Measurements from ENCODE around the gene ATMIN. TPM values are rescaled to one million over a fixed set of nuclear protein-coding genes. Genes with fewer than 3 reads are reported as not detected.
A peak's percentile ranks its signal among the peaks of the same experiment; 100 is the strongest.

ATMIN gene
- total RNA-seq, 1 donor from 2014 or later: 41.3 TPM

GRCh38 chr16:81006211-81006812 lies 29.3 kb upstream of the ATMIN start:
- Histone ChIP-seq H3K36me3 (ENCODE audit: control insufficient read depth, insufficient read depth, low read length) (no peaks in the 10 kb centered on the region), H3K4me3 (ENCODE audit: low read depth, low read length) (peak overlapping the region; percentile 94), H3K27me3 (ENCODE audit: control insufficient read depth, insufficient read depth, low read length) (no peaks in the 10 kb centered on the region)
- TF ChIP-seq CTCF (IDR thresholded peaks at IDR 0.05; ENCODE audit: insufficient read depth, low read length, severe bottlenecking): no peak
- peak; percentile 31 for DNase-seq (ENCODE audit: low read depth)
- no peak for FAIRE-seq

DNA sequence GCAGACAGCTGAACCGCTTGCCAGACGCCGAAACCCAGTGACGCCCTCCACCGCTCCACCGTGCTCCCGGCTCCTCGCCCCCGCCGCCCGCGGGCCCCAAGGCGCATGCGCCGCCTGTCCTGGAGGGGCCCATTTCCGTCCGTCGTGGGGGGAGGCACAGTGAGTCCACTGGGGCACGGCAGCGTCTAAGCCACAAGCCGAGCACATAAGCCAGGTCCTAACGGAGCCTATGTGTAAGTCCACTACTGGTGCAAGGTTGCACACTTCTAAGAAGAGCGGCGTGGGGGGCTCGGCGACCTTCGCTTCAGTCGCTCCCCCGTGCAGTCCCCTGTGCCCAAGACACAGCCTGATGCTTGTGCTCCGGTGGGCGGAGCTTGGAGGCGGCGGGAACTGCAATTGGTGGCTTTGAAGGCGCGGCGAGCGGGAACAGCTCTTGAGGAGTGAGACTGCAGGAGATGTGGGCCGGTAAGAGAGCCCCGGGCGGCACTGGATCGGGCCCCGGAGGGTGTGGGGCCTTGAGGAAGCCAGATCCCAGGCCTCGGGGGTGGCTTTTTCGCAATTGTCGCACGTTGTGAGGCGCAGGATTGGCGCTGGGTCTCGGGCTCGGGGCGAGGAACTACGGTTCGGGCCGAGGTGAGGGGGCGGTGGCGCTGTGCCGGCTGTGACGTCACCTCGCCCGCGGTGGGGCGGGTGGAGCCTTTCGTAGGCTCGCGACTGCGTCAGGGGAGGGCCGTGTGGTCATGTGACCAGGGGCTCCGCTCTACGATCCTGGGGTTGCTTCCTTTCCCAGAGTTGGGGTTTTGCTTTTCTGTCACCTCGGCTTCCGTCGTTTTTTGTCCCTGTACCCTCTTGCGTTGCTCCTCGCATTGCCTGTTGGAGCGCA lies 28.6 kb upstream of the ATMIN start, which contains the start of the genes CENPN and CMC2:
Gene CENPN, plus strand, starts transcription at position 402 of the 883 bp plus-strand sequence. CDS start 4,726 bp downstream, outside the sequence.
Gene CMC2, minus strand, starts transcription at position 73 of the 883 bp plus-strand sequence. CDS start 9,491 bp downstream, outside the sequence.
- DNase-seq (ENCODE audit: low read depth): peak; percentile 94
- Histone ChIP-seq H3K27me3 (ENCODE audit: control insufficient read depth, insufficient read depth, low read length) (no peaks in the 10 kb centered on the region), H3K36me3 (ENCODE audit: control insufficient read depth, insufficient read depth, low read length) (no peaks in the 10 kb centered on the region), H3K4me3 (ENCODE audit: low read depth, low read length) (peak within 1 kb of the TSS; percentile 94)
- TF ChIP-seq CTCF (IDR thresholded peaks at IDR 0.05; ENCODE audit: insufficient read depth, low read length, severe bottlenecking): no peak
- FAIRE-seq: no peak

DNA sequence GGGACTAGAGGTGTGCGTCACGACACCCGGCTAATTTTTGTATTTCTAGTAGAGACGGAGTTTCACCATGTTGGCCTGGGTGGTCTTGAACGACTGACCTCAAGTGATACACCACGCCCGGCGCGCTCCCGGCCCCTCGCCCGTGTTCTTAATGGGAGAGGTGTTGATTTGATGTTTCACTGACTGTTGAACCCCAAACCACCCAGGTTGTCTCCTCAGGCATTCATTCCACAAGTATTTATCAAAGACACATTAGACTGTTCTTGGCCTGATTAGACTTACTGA lies 27.2 kb upstream of the ATMIN start:
- FAIRE-seq: no peak
- DNase-seq (ENCODE audit: low read depth): no peak
- Histone ChIP-seq H3K27me3 (ENCODE audit: control insufficient read depth, insufficient read depth, low read length) (no peaks in the 10 kb centered on the region), H3K4me3 (ENCODE audit: low read depth, low read length) (peak overlapping the region; percentile 94), H3K36me3 (ENCODE audit: control insufficient read depth, insufficient read depth, low read length) (peaks cover 2% of the 10 kb centered on the region)
- no peak for TF ChIP-seq CTCF (IDR thresholded peaks at IDR 0.05; ENCODE audit: insufficient read depth, low read length, severe bottlenecking)

DNA sequence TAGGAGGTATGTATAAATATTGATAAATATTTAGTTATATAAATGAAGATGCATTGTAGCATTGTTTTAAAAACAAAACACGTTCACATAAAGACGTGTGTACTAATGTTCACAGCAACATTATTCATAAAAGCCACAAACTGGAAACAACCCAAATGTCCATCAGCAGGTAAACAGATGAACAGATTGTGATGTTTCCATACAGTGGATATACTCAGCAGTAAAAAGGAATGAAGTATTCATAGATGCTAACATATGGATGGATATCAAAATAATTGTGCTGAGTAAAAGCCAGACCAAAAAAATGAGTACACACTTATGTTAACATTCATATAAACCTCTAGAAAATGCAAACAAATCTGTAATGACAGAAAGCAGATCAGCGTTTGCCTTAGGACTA lies 22.7 kb upstream of the ATMIN start:
- DNase-seq (ENCODE audit: low read depth) (no peak), FAIRE-seq (no peak)
- H3K27me3 ChIP-seq (ENCODE audit: control insufficient read depth, insufficient read depth, low read length): no peaks in the 10 kb centered on the region
- H3K4me3 ChIP-seq (ENCODE audit: low read depth, low read length): no peak overlapping the region
- peaks cover 3% of the 10 kb centered on the region for H3K36me3 ChIP-seq (ENCODE audit: control insufficient read depth, insufficient read depth, low read length)
- TF ChIP-seq CTCF (IDR thresholded peaks at IDR 0.05; ENCODE audit: insufficient read depth, low read length, severe bottlenecking): no peak

- Histone ChIP-seq H3K27me3 (ENCODE audit: control insufficient read depth, insufficient read depth, low read length) (no peaks in the 10 kb centered on the region), H3K4me3 (ENCODE audit: low read depth, low read length) (no peak overlapping the region), H3K36me3 (ENCODE audit: control insufficient read depth, insufficient read depth, low read length) (peaks cover 3% of the 10 kb centered on the region)
- TF ChIP-seq CTCF (IDR thresholded peaks at IDR 0.05; ENCODE audit: insufficient read depth, low read length, severe bottlenecking): no peak
- DNase-seq (ENCODE audit: low read depth) (no peak), FAIRE-seq (no peak)
These were observed 21.0 kb upstream of the ATMIN start for GRCh38 chr16:81014672-81015071.

All from bronchial epithelial cell (primary cell).